OCI-LY1 (cell line): ENCODE measurements around the gene WNT9A.

Experiments used
- EZH2 ChIP-seq: fragments of 200-600 bp; sonication (generic), shearing (Covaris generic); IDR thresholded peaks from 2 replicates; pipeline ENCODE4 v1.8.0; 2017; ENCODE audit warnings: borderline replicate concordance, mixed run types, mild to moderate bottlenecking, antibody characterized with exemption, low read length, moderate library complexity, mixed read lengths
- TF ChIP-seq, protein P1 (sequence below): fragments of 200-600 bp; sonication (generic), shearing (Covaris generic); IDR thresholded peaks from 2 replicates; pipeline ENCODE4 v1.5.1; 2017; ENCODE audit warnings: mild to moderate bottlenecking, antibody characterized with exemption, low read length, moderate library complexity, mixed read lengths

DNA sequence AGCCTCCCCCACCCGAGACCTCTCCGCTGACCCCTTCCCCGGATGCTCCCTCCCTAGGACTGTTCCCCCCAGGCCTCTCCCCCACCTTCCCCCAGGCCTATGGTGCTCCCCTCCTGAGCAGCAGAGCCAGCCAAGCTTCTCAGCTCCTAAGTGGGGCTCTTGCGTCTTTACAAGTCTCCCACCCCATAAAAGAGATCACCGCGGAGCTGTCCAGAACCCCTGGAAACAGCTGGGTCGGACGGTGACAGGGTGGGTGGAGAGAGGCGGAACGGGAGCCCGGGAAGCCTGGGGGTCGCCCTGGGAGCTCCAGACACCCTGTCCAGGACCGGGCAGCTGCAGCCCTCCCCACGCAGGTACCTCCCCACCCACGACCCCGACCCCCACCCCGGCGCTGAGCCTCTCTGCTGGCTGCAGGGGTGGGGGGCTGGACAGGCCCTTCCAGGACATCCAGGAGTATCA lies 61.2 kb downstream of the WNT9A start:
- TF ChIP-seq, protein P1, sequence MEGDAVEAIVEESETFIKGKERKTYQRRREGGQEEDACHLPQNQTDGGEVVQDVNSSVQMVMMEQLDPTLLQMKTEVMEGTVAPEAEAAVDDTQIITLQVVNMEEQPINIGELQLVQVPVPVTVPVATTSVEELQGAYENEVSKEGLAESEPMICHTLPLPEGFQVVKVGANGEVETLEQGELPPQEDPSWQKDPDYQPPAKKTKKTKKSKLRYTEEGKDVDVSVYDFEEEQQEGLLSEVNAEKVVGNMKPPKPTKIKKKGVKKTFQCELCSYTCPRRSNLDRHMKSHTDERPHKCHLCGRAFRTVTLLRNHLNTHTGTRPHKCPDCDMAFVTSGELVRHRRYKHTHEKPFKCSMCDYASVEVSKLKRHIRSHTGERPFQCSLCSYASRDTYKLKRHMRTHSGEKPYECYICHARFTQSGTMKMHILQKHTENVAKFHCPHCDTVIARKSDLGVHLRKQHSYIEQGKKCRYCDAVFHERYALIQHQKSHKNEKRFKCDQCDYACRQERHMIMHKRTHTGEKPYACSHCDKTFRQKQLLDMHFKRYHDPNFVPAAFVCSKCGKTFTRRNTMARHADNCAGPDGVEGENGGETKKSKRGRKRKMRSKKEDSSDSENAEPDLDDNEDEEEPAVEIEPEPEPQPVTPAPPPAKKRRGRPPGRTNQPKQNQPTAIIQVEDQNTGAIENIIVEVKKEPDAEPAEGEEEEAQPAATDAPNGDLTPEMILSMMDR, result no peak
- TF ChIP-seq EZH2, result no peak
